ENCODE measurements around the gene MAML3.

Gene MAML3

GRCh38 chr4:139934708-139935195, 219.2 kb downstream of the MAML3 start:
- no peak for DNase-seq

- no peak for DNase-seq
Observed at GRCh38 chr4:139934057-139934707, 219.8 kb downstream of the MAML3 start.

GRCh38 chr4:139933541-139933940, 220.4 kb downstream of the MAML3 start:
- DNase-seq, result no peak

- DNase-seq, result no peak
Observed at GRCh38 chr4:139933104-139933503, 220.9 kb downstream of the MAML3 start.

GRCh38 chr4:139924782-139925181, 229.2 kb downstream of the MAML3 start:
- DNase-seq, result no peak

GRCh38 chr4:139922406-139923024, 231.5 kb downstream of the MAML3 start:
- peak in 17 of 58 donors; percentile 2 to 39 (median 14) for DNase-seq

GRCh38 chr4:139921429-139922184, 232.4 kb downstream of the MAML3 start:
- no peak for DNase-seq

- DNase-seq, result no peak
Observed at GRCh38 chr4:139920486-139921002, 233.4 kb downstream of the MAML3 start.

GRCh38 chr4:139919521-139919920, 234.5 kb downstream of the MAML3 start:
- DNase-seq, result no peak

- DNase-seq, result no peak
Observed at GRCh38 chr4:139919004-139919403, 235.0 kb downstream of the MAML3 start.

GRCh38 chr4:139918591-139918990, 235.4 kb downstream of the MAML3 start:
- no peak for DNase-seq

- no peak for DNase-seq
Observed at GRCh38 chr4:139917896-139918295, 236.1 kb downstream of the MAML3 start.

- DNase-seq, result no peak
Observed at GRCh38 chr4:139916041-139916440, 237.9 kb downstream of the MAML3 start.

- DNase-seq, result no peak
Observed at GRCh38 chr4:139915037-139915436, 238.9 kb downstream of the MAML3 start.

GRCh38 chr4:139913995-139914598, 239.9 kb downstream of the MAML3 start:
- DNase-seq, result no peak

- DNase-seq, result no peak
Observed at GRCh38 chr4:139913398-139913990, 240.5 kb downstream of the MAML3 start.

- DNase-seq, result no peak
Observed at GRCh38 chr4:139912445-139912844, 241.5 kb downstream of the MAML3 start.

- DNase-seq, result no peak
Observed at GRCh38 chr4:139910106-139910505, 243.9 kb downstream of the MAML3 start.

GRCh38 chr4:139908636-139909437, 245.1 kb downstream of the MAML3 start:
- no peak for DNase-seq
